Measurements from ENCODE around the gene KLK8. TPM values are rescaled to one million over a fixed set of nuclear protein-coding genes. Genes with fewer than 3 reads are reported as not detected.

KLK8 gene
- total and polyA plus RNA-seq, 2 donors, result 2.2 to 11.0 TPM

DNA sequence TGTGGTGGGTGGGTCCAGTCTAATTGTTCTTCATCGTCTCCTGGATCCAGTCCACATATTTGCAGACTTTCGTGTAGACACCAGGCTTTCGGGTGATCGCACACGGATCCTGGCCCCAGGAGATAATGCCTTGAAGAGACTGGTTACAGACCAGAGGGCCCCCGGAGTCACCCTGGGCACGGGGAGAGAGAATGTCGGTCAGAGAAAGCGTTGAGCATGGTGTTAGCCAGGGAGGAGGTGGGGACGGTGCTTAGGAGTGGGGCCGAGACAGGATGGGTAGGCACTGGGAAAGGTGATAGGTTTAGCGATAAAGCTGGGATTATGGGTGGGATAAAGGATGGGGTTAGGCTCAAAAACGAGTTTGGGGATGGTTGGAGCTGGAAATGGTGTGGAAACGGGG is 21.1 kb upstream of the KLK8 start:
- no peaks in the 10 kb centered on the region for H3K36me3 ChIP-seq (ENCODE audit: control insufficient read depth in 2 of 2, insufficient read depth in 2 of 2, low read length in 1 of 2)
- WGBS, result 67% methylated on average over 14 of the region's 14 CpGs
- H3K4me1 ChIP-seq (ENCODE audit: control insufficient read depth in 2 of 2, insufficient read depth in 2 of 2, low read length in 2 of 2), result no peaks in the 10 kb centered on the region
- peaks cover 19 to 50% of the 10 kb centered on the region in 2 donors for H3K27me3 ChIP-seq (ENCODE audit: control insufficient read depth in 2 of 2, insufficient read depth in 1 of 2, low read length in 1 of 2)
- H3K4me3 ChIP-seq (ENCODE audit: low read length in 2 of 2), result no peak overlapping the region
- H3K27ac ChIP-seq (ENCODE audit: low read depth in 1 of 2, low read length in 1 of 2), result no peak overlapping the region
- DNase-seq (ENCODE audit: low read depth in 6 of 9, low spot score in 9 of 9), result no peak
- no peaks in the 10 kb centered on the region for H3K9me3 ChIP-seq (ENCODE audit: control insufficient read depth in 2 of 2, insufficient read depth in 1 of 2, low read length in 1 of 2)

GRCh38 chr19:51020988-51021651 is 19.7 kb upstream of the KLK8 start:
- Histone ChIP-seq H3K27me3 (ENCODE audit: control insufficient read depth in 2 of 2, insufficient read depth in 1 of 2, low read length in 1 of 2) (peaks cover 30 to 58% of the 10 kb centered on the region in 2 donors), H3K4me3 (ENCODE audit: low read length in 2 of 2) (no peak overlapping the region), H3K27ac (ENCODE audit: low read depth in 1 of 2, low read length in 1 of 2) (no peak overlapping the region), H3K36me3 (ENCODE audit: control insufficient read depth in 2 of 2, insufficient read depth in 2 of 2, low read length in 1 of 2) (no peaks in the 10 kb centered on the region), H3K9me3 (ENCODE audit: control insufficient read depth in 2 of 2, insufficient read depth in 1 of 2, low read length in 1 of 2) (no peaks in the 10 kb centered on the region), H3K4me1 (ENCODE audit: control insufficient read depth in 2 of 2, insufficient read depth in 2 of 2, low read length in 2 of 2) (no peaks in the 10 kb centered on the region)
- WGBS, result 43% methylated on average over 7 of the region's 7 CpGs
- peak in 1 of 9 donors; percentile 13 for DNase-seq (ENCODE audit: low read depth in 6 of 9, low spot score in 9 of 9)

GRCh38 chr19:51019544-51019925 is 18.1 kb upstream of the KLK8 start, which contains the start of gene KLK10:
Gene KLK10 (minus strand): TSS chr19:51019709. CDS start chr19:51019130, 579 bp downstream.
- no peaks in the 10 kb centered on the region for H3K9me3 ChIP-seq (ENCODE audit: control insufficient read depth in 2 of 2, insufficient read depth in 1 of 2, low read length in 1 of 2)
- H3K4me1 ChIP-seq (ENCODE audit: control insufficient read depth in 2 of 2, insufficient read depth in 2 of 2, low read length in 2 of 2), result no peaks in the 10 kb centered on the region
- no peak for DNase-seq (ENCODE audit: low read depth in 6 of 9, low spot score in 9 of 9)
- WGBS, result 9% methylated on average over 14 of the region's 14 CpGs
- peaks cover 30 to 64% of the 10 kb centered on the region in 2 donors for H3K27me3 ChIP-seq (ENCODE audit: control insufficient read depth in 2 of 2, insufficient read depth in 1 of 2, low read length in 1 of 2)
- no peaks in the 10 kb centered on the region for H3K36me3 ChIP-seq (ENCODE audit: control insufficient read depth in 2 of 2, insufficient read depth in 2 of 2, low read length in 1 of 2)
- no peak within 1 kb of the TSS for H3K4me3 ChIP-seq (ENCODE audit: low read length in 2 of 2)
- peak within 1 kb of the TSS in 1 of 2 donors; percentile 68 for H3K27ac ChIP-seq (ENCODE audit: low read depth in 1 of 2, low read length in 1 of 2)

DNA sequence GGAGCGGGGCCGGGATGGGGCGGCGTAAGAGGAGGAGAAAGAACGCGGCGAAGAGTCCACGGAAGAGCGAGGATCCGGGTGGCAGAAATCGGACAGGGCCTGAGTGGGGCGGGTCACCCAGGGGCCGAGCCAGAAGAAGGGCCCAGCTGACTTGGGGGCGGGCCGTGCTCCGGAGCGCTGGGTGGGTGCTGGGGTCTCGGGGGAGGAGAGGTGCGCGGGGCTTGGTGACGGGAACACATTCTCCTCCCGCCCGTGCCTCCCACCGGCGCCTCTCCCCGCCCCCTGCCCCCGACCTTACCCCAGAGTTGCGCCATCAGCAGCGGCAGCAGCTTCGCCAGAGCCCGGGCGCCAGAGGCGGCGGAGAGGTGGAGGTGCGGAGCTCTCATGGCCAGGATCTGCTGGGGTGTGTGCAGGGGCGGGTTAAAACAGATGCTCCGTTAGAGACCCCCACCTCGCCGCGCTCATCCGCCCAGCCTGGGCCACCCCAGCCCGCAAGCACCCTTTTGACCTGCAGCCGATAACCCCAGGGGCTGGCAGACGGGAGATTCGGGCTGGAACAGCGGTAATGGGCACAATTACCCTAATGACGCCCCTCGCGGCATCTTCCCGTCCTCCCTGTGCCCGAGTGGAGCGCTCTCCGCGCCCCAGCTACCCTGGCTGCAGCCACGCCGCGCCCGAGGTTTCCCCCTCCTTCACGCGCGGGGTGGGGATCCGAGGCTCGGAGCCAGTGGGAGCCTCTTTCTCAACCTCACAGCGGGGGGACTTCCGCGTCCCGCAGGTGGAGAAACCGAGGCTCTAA is 17.5 kb upstream of the KLK8 start:
- Histone ChIP-seq H3K36me3 (ENCODE audit: control insufficient read depth in 2 of 2, insufficient read depth in 2 of 2, low read length in 1 of 2) (no peaks in the 10 kb centered on the region), H3K9me3 (ENCODE audit: control insufficient read depth in 2 of 2, insufficient read depth in 1 of 2, low read length in 1 of 2) (no peaks in the 10 kb centered on the region), H3K4me1 (ENCODE audit: control insufficient read depth in 2 of 2, insufficient read depth in 2 of 2, low read length in 2 of 2) (no peaks in the 10 kb centered on the region), H3K27me3 (ENCODE audit: control insufficient read depth in 2 of 2, insufficient read depth in 1 of 2, low read length in 1 of 2) (peaks cover 30 to 64% of the 10 kb centered on the region in 2 donors), H3K27ac (ENCODE audit: low read depth in 1 of 2, low read length in 1 of 2) (peak overlapping the region in 1 of 2 donors; percentile 68), H3K4me3 (ENCODE audit: low read length in 2 of 2) (no peak overlapping the region)
- DNase-seq (ENCODE audit: low read depth in 6 of 9, low spot score in 9 of 9), result no peak
- 4% methylated on average over 68 of the region's 68 CpGs for WGBS

- Histone ChIP-seq H3K36me3 (ENCODE audit: control insufficient read depth in 2 of 2, insufficient read depth in 2 of 2, low read length in 1 of 2) (no peaks in the 10 kb centered on the region), H3K9me3 (ENCODE audit: control insufficient read depth in 2 of 2, insufficient read depth in 1 of 2, low read length in 1 of 2) (no peaks in the 10 kb centered on the region), H3K4me3 (ENCODE audit: low read length in 2 of 2) (no peak overlapping the region), H3K4me1 (ENCODE audit: control insufficient read depth in 2 of 2, insufficient read depth in 2 of 2, low read length in 2 of 2) (no peaks in the 10 kb centered on the region), H3K27me3 (ENCODE audit: control insufficient read depth in 2 of 2, insufficient read depth in 1 of 2, low read length in 1 of 2) (peaks cover 30 to 58% of the 10 kb centered on the region in 2 donors), H3K27ac (ENCODE audit: low read depth in 1 of 2, low read length in 1 of 2) (no peak overlapping the region)
- WGBS, result 4% methylated on average over 68 of the region's 68 CpGs
- DNase-seq (ENCODE audit: low read depth in 6 of 9, low spot score in 9 of 9), result peak in 2 of 9 donors; percentile 6 to 30
Observed at GRCh38 chr19:51016798-51017683, 15.6 kb upstream of the KLK8 start.

- no peak for DNase-seq (ENCODE audit: low read depth in 6 of 9, low spot score in 9 of 9)
- H3K4me3 ChIP-seq (ENCODE audit: low read length in 2 of 2), result no peak overlapping the region
- H3K36me3 ChIP-seq (ENCODE audit: control insufficient read depth in 2 of 2, insufficient read depth in 2 of 2, low read length in 1 of 2), result no peaks in the 10 kb centered on the region
- H3K9me3 ChIP-seq (ENCODE audit: control insufficient read depth in 2 of 2, insufficient read depth in 1 of 2, low read length in 1 of 2), result no peaks in the 10 kb centered on the region
- 89% methylated on average over 19 of the region's 19 CpGs for WGBS
- no peaks in the 10 kb centered on the region for H3K4me1 ChIP-seq (ENCODE audit: control insufficient read depth in 2 of 2, insufficient read depth in 2 of 2, low read length in 2 of 2)
- peaks cover 30 to 56% of the 10 kb centered on the region in 2 donors for H3K27me3 ChIP-seq (ENCODE audit: control insufficient read depth in 2 of 2, insufficient read depth in 1 of 2, low read length in 1 of 2)
- no peak overlapping the region for H3K27ac ChIP-seq (ENCODE audit: low read depth in 1 of 2, low read length in 1 of 2)
Observed at GRCh38 chr19:51015691-51016267, 14.4 kb upstream of the KLK8 start.

GRCh38 chr19:51014242-51014641 is 12.8 kb upstream of the KLK8 start:
- Histone ChIP-seq H3K27me3 (ENCODE audit: control insufficient read depth in 2 of 2, insufficient read depth in 1 of 2, low read length in 1 of 2) (peaks cover 18 to 41% of the 10 kb centered on the region in 2 donors), H3K4me3 (ENCODE audit: low read length in 2 of 2) (no peak overlapping the region), H3K36me3 (ENCODE audit: control insufficient read depth in 2 of 2, insufficient read depth in 2 of 2, low read length in 1 of 2) (no peaks in the 10 kb centered on the region), H3K27ac (ENCODE audit: low read depth in 1 of 2, low read length in 1 of 2) (no peak overlapping the region), H3K9me3 (ENCODE audit: control insufficient read depth in 2 of 2, insufficient read depth in 1 of 2, low read length in 1 of 2) (no peaks in the 10 kb centered on the region), H3K4me1 (ENCODE audit: control insufficient read depth in 2 of 2, insufficient read depth in 2 of 2, low read length in 2 of 2) (no peaks in the 10 kb centered on the region)
- 90% methylated on average over 6 of the region's 6 CpGs for WGBS
- no peak for DNase-seq (ENCODE audit: low read depth in 6 of 9, low spot score in 9 of 9)

GRCh38 chr19:51012661-51013190 is 11.3 kb upstream of the KLK8 start:
- no peak overlapping the region for H3K27ac ChIP-seq (ENCODE audit: low read depth in 1 of 2, low read length in 1 of 2)
- no peaks in the 10 kb centered on the region for H3K4me1 ChIP-seq (ENCODE audit: control insufficient read depth in 2 of 2, insufficient read depth in 2 of 2, low read length in 2 of 2)
- no peak for DNase-seq (ENCODE audit: low read depth in 6 of 9, low spot score in 9 of 9)
- H3K36me3 ChIP-seq (ENCODE audit: control insufficient read depth in 2 of 2, insufficient read depth in 2 of 2, low read length in 1 of 2), result no peaks in the 10 kb centered on the region
- no peak overlapping the region for H3K4me3 ChIP-seq (ENCODE audit: low read length in 2 of 2)
- H3K9me3 ChIP-seq (ENCODE audit: control insufficient read depth in 2 of 2, insufficient read depth in 1 of 2, low read length in 1 of 2), result no peaks in the 10 kb centered on the region
- WGBS, result 76% methylated on average over 12 of the region's 12 CpGs
- H3K27me3 ChIP-seq (ENCODE audit: control insufficient read depth in 2 of 2, insufficient read depth in 1 of 2, low read length in 1 of 2), result peaks cover 12 to 26% of the 10 kb centered on the region in 2 donors

All from thymus (tissue), 11 donors.